Central memory CD8-positive, alpha-beta T cell (primary cell): Measurements from ENCODE around the gene NRXN2.
A peak's percentile ranks its signal among the peaks of the same experiment; 100 is the strongest.

Source experiments
- ATAC-seq: fragments of 150-1000 bp; cut with Tn5 transposase; replicated peaks from 2 replicates; pipeline ENCODE4 v1.10.0; 2022; ENCODE audit warnings: mild to moderate bottlenecking, moderate FRiP score, moderate number of reproducible peaks; ENCODE audit not compliant: poor library complexity, severe bottlenecking; ENCODE audit errors: extremely low read depth
- DNase-seq, 2 donors: peaks; one replicate each; pipeline ENCODE4 v3.0.0; 2021; ENCODE audit warnings: low spot score in 2 of 2
- H3K27ac Mint-ChIP-seq: one replicate; pipeline ENCODE4 v1.8.0; 2022; ENCODE audit warnings: low read depth, mild to moderate bottlenecking, moderate library complexity, mixed read lengths
- H3K27me3 Mint-ChIP-seq: one replicate; pipeline ENCODE4 v1.8.0; 2022; ENCODE audit warnings: mixed read lengths
- H3K36me3 Mint-ChIP-seq: one replicate; pipeline ENCODE4 v1.8.0; 2022; ENCODE audit warnings: mild to moderate bottlenecking, moderate library complexity, mixed read lengths; ENCODE audit not compliant: insufficient read depth
- H3K4me1 Mint-ChIP-seq: one replicate; pipeline ENCODE4 v1.8.0; 2022; ENCODE audit warnings: mixed read lengths
- H3K4me3 Mint-ChIP-seq: one replicate; pipeline ENCODE4 v1.8.0; 2022; ENCODE audit warnings: mild to moderate bottlenecking, moderate library complexity, mixed read lengths
- H3K9me3 Mint-ChIP-seq: one replicate; pipeline ENCODE4 v1.8.0; 2022; ENCODE audit warnings: mixed read lengths

The NRXN2 gene

DNA sequence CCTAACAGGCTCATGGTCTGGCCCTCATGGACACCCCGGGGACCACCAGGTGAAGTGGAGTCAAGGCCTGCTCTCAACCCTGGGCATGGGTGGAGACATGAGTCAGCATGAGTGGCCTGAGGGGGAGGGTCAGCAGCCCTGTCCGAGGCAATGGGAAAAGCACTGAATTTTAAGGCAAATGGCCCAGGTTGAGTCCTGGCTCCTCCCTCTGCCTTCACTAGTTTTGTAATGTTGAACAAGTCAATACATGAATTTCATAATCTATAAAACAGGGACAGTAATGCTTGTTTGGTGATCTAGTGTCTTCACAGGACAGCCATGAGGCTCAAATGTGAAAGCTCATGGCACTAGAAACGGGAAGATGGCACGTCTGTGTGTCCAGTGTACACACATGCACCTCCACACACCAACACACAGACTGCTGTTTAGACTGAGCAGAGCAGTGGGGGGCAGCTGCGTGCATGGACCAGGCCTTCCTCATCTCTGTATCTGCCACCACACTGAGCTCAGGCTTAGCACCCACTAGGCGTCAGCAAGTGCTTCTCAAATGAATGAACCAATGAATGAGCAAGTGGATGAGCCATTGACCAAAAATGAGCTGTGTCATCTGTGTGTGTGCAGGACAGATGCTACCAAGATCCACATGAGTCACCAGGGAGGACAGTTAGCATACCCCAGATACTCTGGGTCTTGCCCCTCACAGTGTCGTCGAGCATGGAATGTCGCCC, 63.4 kb downstream of the NRXN2 start:
- peaks cover 12% of the 10 kb centered on the region for H3K27me3 Mint-ChIP-seq
- H3K27ac Mint-ChIP-seq: no peak overlapping the region
- no peaks in the 10 kb centered on the region for H3K36me3 Mint-ChIP-seq
- ATAC-seq: no peak
- H3K4me1 Mint-ChIP-seq: no peaks in the 10 kb centered on the region
- H3K9me3 Mint-ChIP-seq: no peaks in the 10 kb centered on the region
- no peak overlapping the region for H3K4me3 Mint-ChIP-seq
- no peak for DNase-seq

- H3K27me3 Mint-ChIP-seq: peaks cover 12% of the 10 kb centered on the region
- H3K9me3 Mint-ChIP-seq: no peaks in the 10 kb centered on the region
- no peaks in the 10 kb centered on the region for H3K36me3 Mint-ChIP-seq
- no peak overlapping the region for H3K27ac Mint-ChIP-seq
- peaks cover 1% of the 10 kb centered on the region for H3K4me1 Mint-ChIP-seq
- DNase-seq (no peak), ATAC-seq (no peak)
- H3K4me3 Mint-ChIP-seq: no peak overlapping the region
Observed at GRCh38 chr11:64658265-64658664, 64.7 kb downstream of the NRXN2 start.

DNA sequence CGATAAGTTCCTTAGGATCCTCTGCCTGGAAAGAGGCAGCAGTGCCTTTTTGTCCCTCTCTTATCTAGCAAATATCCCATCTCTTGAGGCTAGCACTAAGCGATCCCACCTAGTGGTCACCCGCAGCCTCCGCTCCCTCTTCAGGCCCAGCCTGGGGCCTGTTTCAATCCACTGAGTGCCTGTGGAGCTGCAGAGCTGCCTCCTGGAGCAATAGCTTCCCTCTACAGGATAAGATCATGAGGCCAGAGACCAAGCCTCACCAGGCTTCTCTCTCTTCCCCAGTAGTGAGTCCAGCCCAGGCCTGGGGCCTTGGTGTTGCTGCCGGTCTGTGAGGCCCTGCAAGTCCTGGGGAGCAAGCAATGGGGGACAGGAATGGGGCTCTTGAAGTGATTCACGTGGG, 66.1 kb downstream of the NRXN2 start:
- no peak for ATAC-seq
- Mint-ChIP-seq H3K9me3 (no peaks in the 10 kb centered on the region), H3K36me3 (no peaks in the 10 kb centered on the region), H3K4me1 (peaks cover 7% of the 10 kb centered on the region), H3K4me3 (no peak overlapping the region), H3K27ac (no peak overlapping the region), H3K27me3 (peaks cover 12% of the 10 kb centered on the region)
- no peak for DNase-seq

GRCh38 chr11:64655941-64656601, 66.9 kb downstream of the NRXN2 start:
- Mint-ChIP-seq H3K27me3 (peaks cover 12% of the 10 kb centered on the region), H3K4me3 (no peak overlapping the region), H3K27ac (no peak overlapping the region), H3K4me1 (peaks cover 7% of the 10 kb centered on the region), H3K9me3 (no peaks in the 10 kb centered on the region), H3K36me3 (no peaks in the 10 kb centered on the region)
- ATAC-seq (no peak), DNase-seq (no peak)

DNA sequence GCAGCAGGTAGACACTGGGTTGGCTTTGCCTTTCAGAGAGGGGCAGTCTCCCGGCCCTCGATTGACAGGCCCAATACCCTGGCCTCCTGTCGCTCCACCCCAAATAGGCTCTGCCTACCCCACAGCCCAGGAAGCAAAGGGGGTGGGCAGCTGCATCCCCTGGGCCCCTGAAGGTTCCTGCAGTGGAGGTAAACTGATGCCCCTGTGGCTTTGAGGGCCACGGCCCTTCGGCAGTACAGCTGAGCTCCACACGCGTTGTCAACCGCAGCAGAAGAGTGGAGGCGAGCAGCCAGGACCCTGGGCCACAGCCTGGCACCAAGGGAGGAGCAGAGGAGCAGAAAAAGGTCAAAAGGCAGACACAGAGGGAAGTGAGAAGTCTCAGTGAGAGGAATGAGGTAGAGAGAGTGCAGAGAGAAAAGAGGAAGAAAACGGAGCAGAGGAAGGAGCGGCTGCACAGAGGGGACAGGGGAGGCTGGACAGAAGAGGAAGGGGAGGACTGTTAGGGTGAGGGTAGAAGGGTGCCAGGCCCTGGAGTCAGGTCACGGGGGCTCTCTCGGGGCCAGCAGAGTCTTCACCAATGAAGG, 67.9 kb downstream of the NRXN2 start:
- no peak overlapping the region for H3K27ac Mint-ChIP-seq
- DNase-seq: no peak
- H3K4me1 Mint-ChIP-seq: peaks cover 7% of the 10 kb centered on the region
- H3K9me3 Mint-ChIP-seq: no peaks in the 10 kb centered on the region
- no peaks in the 10 kb centered on the region for H3K36me3 Mint-ChIP-seq
- H3K27me3 Mint-ChIP-seq: peaks cover 5% of the 10 kb centered on the region
- no peak for ATAC-seq
- no peak overlapping the region for H3K4me3 Mint-ChIP-seq

DNA sequence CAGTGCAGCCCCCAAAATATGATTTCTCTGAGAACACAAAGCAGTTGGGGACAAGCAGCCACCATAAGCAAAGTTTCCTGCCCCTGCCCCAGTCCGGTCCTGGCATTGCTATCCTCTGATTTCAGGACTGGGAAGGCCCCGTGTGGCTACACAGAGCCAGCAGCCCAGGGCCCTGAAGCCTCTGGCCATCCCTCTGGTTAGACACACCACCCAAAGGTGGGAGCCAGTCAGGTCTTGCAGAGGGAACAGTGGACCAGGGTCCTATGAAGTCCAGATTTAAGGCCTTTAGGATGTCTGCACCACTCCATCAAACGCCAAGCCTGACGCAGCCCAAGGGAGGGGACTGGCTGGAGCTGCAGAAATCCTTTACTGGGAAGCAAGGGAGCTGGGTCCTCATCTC, 68.6 kb downstream of the NRXN2 start:
- Mint-ChIP-seq H3K36me3 (no peaks in the 10 kb centered on the region), H3K4me3 (no peak overlapping the region), H3K9me3 (no peaks in the 10 kb centered on the region), H3K4me1 (peaks cover 7% of the 10 kb centered on the region), H3K27ac (no peak overlapping the region), H3K27me3 (peaks cover 3% of the 10 kb centered on the region)
- DNase-seq: no peak
- no peak for ATAC-seq

DNA sequence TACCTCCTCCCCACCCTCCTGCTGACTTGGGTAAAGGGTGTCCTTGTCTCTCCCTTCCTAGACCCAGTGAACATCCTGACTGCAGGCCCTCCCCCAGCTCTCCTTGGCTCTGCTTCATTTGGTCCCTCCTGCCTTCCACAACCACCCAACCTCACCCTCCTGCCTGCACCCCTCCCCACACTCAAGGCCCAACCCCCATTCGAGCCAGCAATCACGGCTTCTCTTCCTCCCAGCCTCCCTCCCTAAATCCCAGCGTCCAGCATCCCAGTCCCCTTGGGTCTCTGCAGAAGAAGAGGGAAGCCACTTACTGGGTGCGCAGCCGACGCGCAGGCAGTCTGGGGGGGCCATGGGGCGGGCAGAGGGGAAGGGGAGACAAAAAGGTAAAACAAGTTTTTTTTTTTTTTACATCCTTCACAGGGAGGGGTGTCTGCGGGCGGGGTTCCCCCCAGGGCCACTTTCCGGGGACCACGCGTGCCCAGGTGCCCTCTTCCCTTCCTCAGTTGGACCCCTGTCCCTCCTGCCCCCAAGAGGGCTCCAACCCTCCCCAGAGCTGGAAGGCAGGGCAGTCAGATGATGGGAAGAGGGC, 69.5 kb downstream of the NRXN2 start:
- Mint-ChIP-seq H3K4me1 (peaks cover 7% of the 10 kb centered on the region), H3K27me3 (peaks cover 10% of the 10 kb centered on the region), H3K36me3 (no peaks in the 10 kb centered on the region), H3K9me3 (no peaks in the 10 kb centered on the region), H3K4me3 (no peak overlapping the region), H3K27ac (no peak overlapping the region)
- no peak for ATAC-seq
- no peak for DNase-seq

DNA sequence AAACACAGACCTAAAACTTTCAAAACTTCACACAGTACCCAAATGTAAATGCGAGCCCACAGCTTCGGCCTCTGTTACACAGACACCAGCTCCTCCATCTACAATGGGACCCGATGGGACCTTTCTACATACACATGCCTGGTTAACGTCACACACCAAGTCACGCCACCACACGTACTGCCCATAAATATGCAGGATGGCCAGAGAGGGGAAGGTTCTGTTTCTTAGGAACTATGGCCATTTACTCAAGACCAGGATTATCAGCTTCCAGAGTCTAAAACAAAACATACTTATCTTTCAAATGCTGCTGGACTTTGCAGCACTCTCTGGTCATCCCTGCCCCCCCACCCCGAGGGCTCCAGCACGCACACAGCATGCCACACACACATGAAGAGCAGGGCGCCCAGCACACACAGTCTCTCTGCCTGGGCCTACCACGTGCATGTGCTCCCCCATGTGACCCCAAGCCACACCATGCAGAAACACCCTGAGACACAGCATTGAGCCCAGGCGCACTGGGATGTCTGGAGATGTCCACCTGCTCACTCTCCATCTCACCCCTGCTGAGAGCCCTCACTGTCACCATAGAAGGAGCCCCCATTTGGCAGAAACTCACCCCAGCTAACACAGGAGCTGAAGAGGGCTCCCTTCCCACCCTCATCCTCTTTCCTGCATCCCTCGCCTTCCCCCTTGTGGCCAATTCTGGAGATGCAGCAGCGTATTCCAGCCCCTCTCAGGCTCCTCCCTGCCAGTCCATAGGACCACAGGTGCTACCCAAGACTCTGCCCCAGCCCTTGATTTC, 70.2 kb downstream of the NRXN2 start:
- H3K4me3 Mint-ChIP-seq: no peak overlapping the region
- no peaks in the 10 kb centered on the region for H3K36me3 Mint-ChIP-seq
- H3K27me3 Mint-ChIP-seq: peaks cover 14% of the 10 kb centered on the region
- no peak overlapping the region for H3K27ac Mint-ChIP-seq
- ATAC-seq (peak; percentile 49), DNase-seq (peak; percentile 54 to 61)
- peaks cover 7% of the 10 kb centered on the region for H3K4me1 Mint-ChIP-seq
- H3K9me3 Mint-ChIP-seq: no peaks in the 10 kb centered on the region

DNA sequence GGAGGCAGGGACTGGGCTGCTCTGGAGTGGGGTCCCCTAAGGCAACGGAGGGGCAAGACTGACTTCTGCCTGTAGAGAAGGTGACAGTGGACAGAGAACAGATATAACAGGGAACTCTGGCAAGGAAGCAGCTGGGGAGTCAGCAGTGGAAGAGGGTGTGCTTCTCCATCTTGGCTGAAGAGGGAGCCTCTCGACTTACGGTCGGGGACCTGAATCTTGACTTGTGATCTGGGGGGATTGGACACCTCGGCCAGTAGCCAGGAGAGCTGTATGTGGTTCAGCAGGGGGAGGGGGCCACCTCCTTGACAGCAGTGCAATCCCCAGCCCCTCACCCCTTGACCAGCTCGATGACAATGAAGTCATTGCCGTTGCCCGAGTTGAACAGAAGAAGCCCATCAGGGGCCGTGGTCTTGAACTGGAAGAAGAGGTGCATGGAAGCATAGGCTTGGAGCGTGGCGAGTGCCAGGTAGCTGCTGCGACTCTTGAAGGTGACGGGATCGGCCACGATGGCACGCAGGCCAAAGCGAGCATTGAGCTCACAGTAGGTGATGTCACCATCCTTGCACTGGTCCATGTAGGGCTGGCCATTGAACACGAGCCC, 72.0 kb downstream of the NRXN2 start:
- no peak for DNase-seq
- no peak overlapping the region for H3K27ac Mint-ChIP-seq
- no peaks in the 10 kb centered on the region for H3K36me3 Mint-ChIP-seq
- no peak overlapping the region for H3K4me3 Mint-ChIP-seq
- H3K27me3 Mint-ChIP-seq: peaks cover 32% of the 10 kb centered on the region
- no peaks in the 10 kb centered on the region for H3K9me3 Mint-ChIP-seq
- ATAC-seq: no peak
- peaks cover 7% of the 10 kb centered on the region for H3K4me1 Mint-ChIP-seq

DNA sequence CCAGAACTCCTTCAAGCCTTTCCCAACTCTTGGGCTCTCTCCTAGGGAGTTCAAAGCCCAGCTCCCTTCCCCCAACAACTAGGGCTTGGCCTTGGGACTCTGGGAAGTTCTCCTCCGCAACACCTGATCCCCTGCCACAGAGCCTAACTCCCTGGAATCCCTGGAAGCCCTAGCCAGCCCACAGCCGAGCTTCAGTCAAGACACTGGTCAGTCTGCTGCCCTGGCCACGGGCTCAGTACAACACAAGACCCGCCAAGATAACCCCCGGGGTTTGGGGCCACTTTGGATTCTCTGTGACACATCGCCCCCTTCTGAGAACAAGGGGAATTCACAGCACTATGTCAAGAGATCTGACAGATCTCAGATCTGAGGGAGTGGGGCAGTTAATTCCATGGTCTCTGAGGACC, 73.7 kb downstream of the NRXN2 start:
- Mint-ChIP-seq H3K9me3 (no peaks in the 10 kb centered on the region), H3K36me3 (no peaks in the 10 kb centered on the region), H3K27me3 (peaks cover 49% of the 10 kb centered on the region), H3K4me1 (peaks cover 7% of the 10 kb centered on the region), H3K27ac (no peak overlapping the region), H3K4me3 (no peak overlapping the region)
- DNase-seq (no peak), ATAC-seq (no peak)

DNA sequence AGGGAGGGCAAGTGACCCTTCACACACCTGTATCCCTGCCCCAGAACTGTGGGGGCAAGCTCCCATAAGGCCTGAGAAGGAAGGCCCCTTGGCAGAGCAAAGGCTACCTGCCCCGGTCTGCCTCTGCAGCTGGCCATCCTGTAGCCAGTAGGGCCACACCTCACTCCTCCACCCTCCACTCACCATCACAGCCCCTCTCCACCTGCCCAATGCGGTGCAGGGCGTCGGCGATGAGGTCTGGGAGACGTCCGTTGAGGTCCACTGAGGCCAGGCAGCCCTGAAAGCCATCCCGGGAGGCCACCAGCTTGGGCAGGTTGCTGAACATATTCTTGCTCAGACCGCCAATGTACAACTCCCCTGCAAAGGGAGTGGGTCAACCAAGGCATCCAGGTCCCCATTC, 74.4 kb downstream of the NRXN2 start:
- DNase-seq (no peak), ATAC-seq (no peak)
- Mint-ChIP-seq H3K27ac (no peak overlapping the region), H3K4me1 (peaks cover 7% of the 10 kb centered on the region), H3K27me3 (peaks cover 55% of the 10 kb centered on the region), H3K4me3 (no peak overlapping the region), H3K9me3 (no peaks in the 10 kb centered on the region), H3K36me3 (no peaks in the 10 kb centered on the region)
